ENCODE measurements around the gene FAHD1.
"Not testable (repeated sequence)": the region's sequence is repeated elsewhere in the genome, so short reads cannot be mapped to it uniquely, and the experiment has no call there.

FAHD1 gene

DNA sequence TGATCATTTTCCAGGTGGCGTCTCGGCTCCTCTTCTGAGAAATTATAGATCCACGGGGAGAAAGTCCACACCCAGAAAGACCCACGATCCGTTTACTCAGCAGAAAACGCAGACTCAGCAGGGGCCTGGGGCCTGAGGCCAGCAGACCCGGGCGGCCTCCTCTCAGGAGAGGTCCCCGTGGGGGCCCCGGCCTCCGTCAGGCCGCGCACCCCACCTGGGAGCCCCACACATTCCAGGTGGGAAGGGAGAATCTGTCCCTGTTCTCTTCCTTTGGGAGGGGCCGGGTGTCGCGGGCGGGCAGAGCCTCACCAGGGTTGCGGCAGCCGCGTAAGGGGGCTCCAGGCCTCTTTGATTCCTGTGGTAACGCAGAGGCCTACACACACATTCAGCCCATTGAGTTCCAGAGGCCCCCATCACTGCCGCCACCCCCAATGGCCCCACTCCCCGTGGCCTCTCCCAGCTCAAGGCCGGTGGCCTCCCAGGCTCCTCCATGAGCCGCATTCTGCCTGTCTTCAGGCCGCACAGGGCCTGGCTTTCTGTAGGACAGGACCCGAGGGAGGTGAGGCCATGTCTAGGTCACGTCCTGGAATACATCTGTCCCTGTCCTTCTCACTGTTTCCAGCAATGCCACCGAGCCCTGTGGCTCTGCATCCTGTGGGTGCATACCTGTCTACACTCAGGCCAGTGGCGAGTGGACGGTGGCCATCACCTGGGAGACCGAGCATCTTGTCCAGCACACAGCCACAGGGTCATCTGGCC is 31.9 kb upstream of the FAHD1 start:
- Mint-ChIP-seq H3K4me3 (no peak overlapping the region), H3K9me3 (no peaks in the 10 kb centered on the region), H3K27ac (no peak overlapping the region), H3K27me3 (no peaks in the 10 kb centered on the region), H3K4me1 (no peaks in the 10 kb centered on the region), H3K36me3 (no peaks in the 10 kb centered on the region)

- H3K27me3 Mint-ChIP-seq, H3K9me3 Mint-ChIP-seq, H3K4me1 Mint-ChIP-seq, H3K27ac Mint-ChIP-seq, H3K4me3 Mint-ChIP-seq, H3K36me3 Mint-ChIP-seq: not testable (repeated sequence)
Observed at GRCh38 chr16:1799263-1799662, 27.7 kb upstream of the FAHD1 start.

GRCh38 chr16:1800701-1801100 is 26.3 kb upstream of the FAHD1 start:
- Mint-ChIP-seq H3K27me3 (no peaks in the 10 kb centered on the region), H3K27ac (no peak overlapping the region), H3K4me1 (no peaks in the 10 kb centered on the region), H3K4me3 (no peak overlapping the region), H3K9me3 (no peaks in the 10 kb centered on the region), H3K36me3 (peaks cover 2% of the 10 kb centered on the region)

- H3K27ac Mint-ChIP-seq = no peak overlapping the region
- H3K4me1 Mint-ChIP-seq = no peaks in the 10 kb centered on the region
- H3K36me3 Mint-ChIP-seq = peaks cover 4% of the 10 kb centered on the region
- H3K4me3 Mint-ChIP-seq = no peak overlapping the region
- no peaks in the 10 kb centered on the region for H3K27me3 Mint-ChIP-seq
- no peaks in the 10 kb centered on the region for H3K9me3 Mint-ChIP-seq
Observed at GRCh38 chr16:1807626-1808025, 19.4 kb upstream of the FAHD1 start.

- H3K4me1 Mint-ChIP-seq = peaks cover 7% of the 10 kb centered on the region
- H3K36me3 Mint-ChIP-seq = peaks cover 4% of the 10 kb centered on the region
- H3K27ac Mint-ChIP-seq = no peak overlapping the region
- H3K27me3 Mint-ChIP-seq = no peaks in the 10 kb centered on the region
- no peak overlapping the region for H3K4me3 Mint-ChIP-seq
- H3K9me3 Mint-ChIP-seq = no peaks in the 10 kb centered on the region
Observed at GRCh38 chr16:1808691-1809090, 18.3 kb upstream of the FAHD1 start.

DNA sequence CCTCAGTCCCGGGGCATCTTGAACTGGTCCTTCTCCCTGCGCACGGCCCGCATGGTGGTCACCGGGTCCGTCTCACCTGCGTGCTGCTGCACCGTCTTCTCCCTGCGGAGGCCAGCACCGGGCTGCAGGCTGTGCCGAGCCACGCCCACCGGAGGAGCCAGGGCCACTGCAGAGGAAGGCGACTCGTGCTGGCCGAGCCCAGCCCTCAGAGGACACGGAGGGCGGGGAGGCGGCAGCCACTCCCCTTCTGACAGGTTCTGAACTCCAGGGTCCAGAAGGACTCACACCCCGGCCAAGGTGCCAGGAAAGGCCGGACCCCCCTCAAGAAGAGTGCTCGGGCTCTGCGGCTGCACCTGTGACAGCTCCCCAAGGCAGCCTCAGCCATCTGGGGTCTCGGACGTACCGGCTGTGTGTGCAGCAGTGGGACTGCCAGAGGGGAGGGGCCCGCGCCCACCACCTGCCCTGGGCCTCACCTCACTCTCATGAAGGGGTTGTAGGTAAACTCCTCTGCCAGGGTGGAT is 17.7 kb upstream of the FAHD1 start:
- Mint-ChIP-seq H3K9me3 (no peaks in the 10 kb centered on the region), H3K36me3 (peaks cover 4% of the 10 kb centered on the region), H3K27me3 (no peaks in the 10 kb centered on the region), H3K4me3 (no peak overlapping the region), H3K27ac (no peak overlapping the region), H3K4me1 (peaks cover 7% of the 10 kb centered on the region)

DNA sequence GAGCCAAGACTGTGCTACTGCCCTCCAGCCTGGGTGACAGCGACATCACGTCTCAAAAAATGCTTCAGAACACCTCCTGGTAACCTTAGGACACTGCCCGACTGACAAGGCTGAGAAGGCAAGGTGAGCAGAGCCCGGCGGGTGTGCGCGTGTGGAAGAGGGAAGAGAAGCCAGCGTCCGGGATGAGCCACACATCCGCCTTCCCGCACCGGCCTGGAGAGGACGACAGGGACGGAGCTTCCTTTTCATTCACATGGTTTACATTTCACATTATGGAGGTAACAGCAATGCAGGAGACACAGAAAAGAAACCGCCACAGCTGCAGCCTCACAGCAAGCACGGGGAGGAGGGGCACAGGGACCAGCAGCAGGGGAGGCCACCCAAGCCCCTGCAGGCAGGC is 16.9 kb upstream of the FAHD1 start:
- no peaks in the 10 kb centered on the region for H3K27me3 Mint-ChIP-seq
- peaks cover 7% of the 10 kb centered on the region for H3K4me1 Mint-ChIP-seq
- peaks cover 4% of the 10 kb centered on the region for H3K36me3 Mint-ChIP-seq
- no peak overlapping the region for H3K27ac Mint-ChIP-seq
- no peak overlapping the region for H3K4me3 Mint-ChIP-seq
- H3K9me3 Mint-ChIP-seq = no peaks in the 10 kb centered on the region

DNA sequence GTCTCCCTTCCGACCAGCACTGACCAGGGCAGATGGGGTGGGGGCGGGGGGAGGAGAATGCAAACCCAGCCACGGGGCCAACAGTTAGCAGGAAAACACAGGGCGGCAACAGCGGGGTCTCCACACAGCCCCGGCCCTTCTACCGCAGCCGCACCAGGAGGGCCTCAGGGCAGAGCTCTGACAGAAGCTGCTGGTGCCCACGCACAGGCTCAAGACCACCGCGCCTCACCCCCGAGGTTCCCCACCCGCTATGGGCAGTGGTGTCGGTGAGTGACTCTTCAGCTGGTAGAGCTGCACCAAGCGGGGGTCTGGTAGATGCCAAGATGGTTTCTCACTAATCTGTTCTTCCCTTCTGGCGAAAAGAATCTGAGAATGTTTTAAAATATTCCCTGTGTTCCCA is 16.5 kb upstream of the FAHD1 start:
- no peaks in the 10 kb centered on the region for H3K27me3 Mint-ChIP-seq
- H3K4me1 Mint-ChIP-seq = peaks cover 7% of the 10 kb centered on the region
- no peaks in the 10 kb centered on the region for H3K9me3 Mint-ChIP-seq
- H3K36me3 Mint-ChIP-seq = peaks cover 4% of the 10 kb centered on the region
- H3K4me3 Mint-ChIP-seq = no peak overlapping the region
- no peak overlapping the region for H3K27ac Mint-ChIP-seq

- Mint-ChIP-seq H3K27me3 (no peaks in the 10 kb centered on the region), H3K4me3 (no peak overlapping the region), H3K36me3 (peaks cover 2% of the 10 kb centered on the region), H3K27ac (no peak overlapping the region), H3K4me1 (peaks cover 7% of the 10 kb centered on the region), H3K9me3 (no peaks in the 10 kb centered on the region)
Observed at GRCh38 chr16:1812732-1813163, 14.3 kb upstream of the FAHD1 start.

DNA sequence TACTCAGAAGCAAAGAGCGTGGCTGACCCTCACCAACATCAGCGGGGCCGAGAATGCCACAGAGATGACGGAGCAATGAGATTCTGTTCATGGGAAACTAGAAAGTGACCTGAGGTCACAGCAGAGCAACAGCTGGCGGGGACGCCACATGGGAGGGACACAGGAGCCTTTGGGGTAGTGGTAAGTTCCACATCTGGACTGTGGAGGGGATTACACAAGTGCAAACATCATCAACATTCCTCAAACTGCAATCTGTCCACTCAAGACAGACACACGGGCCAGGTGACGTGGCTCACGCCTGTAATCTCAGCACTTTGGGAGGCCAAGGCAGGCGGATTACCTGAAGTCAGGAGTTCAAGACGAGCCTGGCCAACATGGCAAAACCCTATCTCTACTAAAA is 11.5 kb upstream of the FAHD1 start:
- Mint-ChIP-seq H3K4me1 (peaks cover 7% of the 10 kb centered on the region), H3K36me3 (peaks cover 2% of the 10 kb centered on the region), H3K4me3 (no peak overlapping the region), H3K9me3 (no peaks in the 10 kb centered on the region), H3K27ac (no peak overlapping the region), H3K27me3 (no peaks in the 10 kb centered on the region)

- H3K27me3 Mint-ChIP-seq = no peaks in the 10 kb centered on the region
- peaks cover 7% of the 10 kb centered on the region for H3K4me1 Mint-ChIP-seq
- no peak overlapping the region for H3K27ac Mint-ChIP-seq
- peaks cover 2% of the 10 kb centered on the region for H3K36me3 Mint-ChIP-seq
- no peak overlapping the region for H3K4me3 Mint-ChIP-seq
- H3K9me3 Mint-ChIP-seq = no peaks in the 10 kb centered on the region
Observed at GRCh38 chr16:1816396-1817275, 10.4 kb upstream of the FAHD1 start.

DNA sequence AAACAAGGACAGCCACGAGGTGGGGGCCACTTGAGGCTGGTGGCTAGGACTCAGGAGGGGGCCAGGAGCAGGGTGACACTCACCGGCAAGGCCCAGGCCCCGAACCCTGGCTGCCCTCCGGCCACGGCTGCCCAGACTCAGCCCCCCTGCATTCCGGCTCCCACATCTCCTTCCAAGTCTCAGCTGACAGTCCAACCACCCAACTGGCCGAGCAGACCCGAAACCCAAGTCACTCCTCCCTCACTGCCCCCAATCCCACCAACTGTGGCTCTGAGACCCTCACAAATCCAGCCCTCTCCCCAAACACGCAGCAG is 9.8 kb upstream of the FAHD1 start:
- H3K36me3 Mint-ChIP-seq = peaks cover 2% of the 10 kb centered on the region
- no peaks in the 10 kb centered on the region for H3K27me3 Mint-ChIP-seq
- no peak overlapping the region for H3K27ac Mint-ChIP-seq
- no peaks in the 10 kb centered on the region for H3K9me3 Mint-ChIP-seq
- peaks cover 7% of the 10 kb centered on the region for H3K4me1 Mint-ChIP-seq
- no peak overlapping the region for H3K4me3 Mint-ChIP-seq

- Mint-ChIP-seq H3K36me3 (peaks cover 2% of the 10 kb centered on the region), H3K27ac (no peak overlapping the region), H3K4me1 (peaks cover 7% of the 10 kb centered on the region), H3K4me3 (no peak overlapping the region), H3K27me3 (no peaks in the 10 kb centered on the region), H3K9me3 (no peaks in the 10 kb centered on the region)
Observed at GRCh38 chr16:1817716-1818115, 9.3 kb upstream of the FAHD1 start.

GRCh38 chr16:1818204-1818872 is 8.7 kb upstream of the FAHD1 start:
- Mint-ChIP-seq H3K4me3 (no peak overlapping the region), H3K27ac (no peak overlapping the region), H3K27me3 (no peaks in the 10 kb centered on the region), H3K4me1 (peaks cover 3% of the 10 kb centered on the region), H3K36me3 (peaks cover 2% of the 10 kb centered on the region), H3K9me3 (no peaks in the 10 kb centered on the region)

DNA sequence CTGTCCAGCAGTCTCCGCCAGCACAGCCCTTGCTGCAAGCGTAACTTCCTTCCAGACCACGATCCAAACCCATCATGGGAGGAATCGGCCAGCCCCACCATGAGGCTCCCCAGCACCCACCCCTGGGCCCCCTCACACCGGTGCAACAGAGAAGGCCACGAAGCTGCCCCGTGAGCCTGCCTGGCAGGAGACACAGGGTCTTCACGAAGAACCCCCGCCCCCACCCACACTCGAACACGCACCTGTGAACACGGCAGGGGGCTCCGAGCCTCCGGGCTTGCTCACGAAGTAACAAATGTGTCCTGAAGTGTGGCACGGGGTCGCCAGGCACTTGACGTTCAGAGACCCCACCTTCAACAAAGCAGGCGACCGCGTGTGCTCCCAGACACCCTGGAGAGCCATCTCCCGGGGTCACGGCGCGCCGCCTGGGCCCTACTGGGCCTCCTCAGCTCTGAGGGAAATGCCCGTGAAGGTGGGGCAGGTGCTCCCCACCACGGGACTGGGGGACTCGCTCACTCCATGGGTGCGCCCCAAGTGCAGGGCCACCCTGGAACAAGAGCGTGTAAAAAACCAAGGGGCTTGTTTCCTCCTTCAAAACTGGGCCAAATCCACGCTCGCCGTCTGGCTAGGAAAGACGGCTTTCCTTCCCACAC is 8.0 kb upstream of the FAHD1 start:
- Mint-ChIP-seq H3K27ac (no peak overlapping the region), H3K4me1 (peaks cover 4% of the 10 kb centered on the region)

More for the DNA sequence above, 8.0 kb upstream of the FAHD1 start:
- H3K4me3 Mint-ChIP-seq = no peak overlapping the region
- H3K27me3 Mint-ChIP-seq = no peaks in the 10 kb centered on the region
- no peaks in the 10 kb centered on the region for H3K9me3 Mint-ChIP-seq
- H3K36me3 Mint-ChIP-seq = peaks cover 2% of the 10 kb centered on the region

Data from activated naive CD4-positive, alpha-beta T cell treated with anti-CD3 and anti-CD28 coated beads, Interleukin-2, amount 50 U/mL, for 24 hours (primary cell).